Keratinocyte (primary cell): ENCODE results near the gene ZHX3. TPM values are rescaled to one million over a fixed set of nuclear protein-coding genes. Genes with fewer than 3 reads are reported as not detected.
A peak's percentile ranks its signal among the peaks of the same experiment; 100 is the strongest.

Source experiments
- DNase-seq: peaks from one replicate; pipeline ENCODE4 v3.0.0-alpha.2; 2011; ENCODE audit warnings: low read depth, missing footprints, low spot score
- FAIRE-seq: peaks from 2 replicates; lab custom pipeline; 2011; peaks lifted over from hg19 to GRCh38; lab: Jason Lieb, UNC
- H2AFZ ChIP-seq: 2 replicates; pipeline ENCODE4 v1.6.0; 2012; ENCODE audit warnings: low read length, control low read depth, inconsistent platforms; ENCODE audit not compliant: control insufficient read depth
- H3K27ac ChIP-seq: 2 replicates; pipeline ENCODE4 v1.5.1; 2011; ENCODE audit warnings: low read length; ENCODE audit not compliant: control insufficient read depth, insufficient read depth
- H3K27me3 ChIP-seq: 3 replicates; pipeline ENCODE4 v1.6.0; 2011; ENCODE audit warnings: low read length; ENCODE audit not compliant: control insufficient read depth, insufficient read depth; ENCODE audit errors: extremely low read depth
- H3K36me3 ChIP-seq, 2 experiments: 2 replicates in 1 of 2; 3 replicates in 1 of 2; pipeline ENCODE4 v1.5.1; 2011; ENCODE audit warnings: low read length in 2 of 2, mild to moderate bottlenecking in 1 of 2; ENCODE audit not compliant: control insufficient read depth in 2 of 2, insufficient read depth in 2 of 2; ENCODE audit errors: extremely low read depth in 1 of 2
- H3K4me1 ChIP-seq: 3 replicates; pipeline ENCODE4 v1.5.1; 2011; ENCODE audit warnings: low read length; ENCODE audit not compliant: control insufficient read depth, insufficient read depth; ENCODE audit errors: extremely low read depth
- H3K4me2 ChIP-seq: 3 replicates; pipeline ENCODE4 v1.6.0; 2011; ENCODE audit warnings: low read depth, low read length; ENCODE audit not compliant: control insufficient read depth, insufficient read depth; ENCODE audit errors: extremely low read depth
- H3K4me3 ChIP-seq, 3 experiments: fragments of 200-600 bp in 1 of 3; sonication (generic) in 1 of 3; 2 replicates in 2 of 3; 3 replicates in 1 of 3; pipeline ENCODE4 v1.5.1; 2011 to 2016; ENCODE audit warnings: low read length in 3 of 3, mild to moderate bottlenecking in 3 of 3, control low read depth in 2 of 3, inconsistent platforms in 1 of 3, low read depth in 1 of 3, mixed read lengths in 1 of 3, mixed run types in 1 of 3, moderate library complexity in 1 of 3; ENCODE audit not compliant: control insufficient read depth in 2 of 3, insufficient read depth in 2 of 3; ENCODE audit errors: extremely low read depth in 1 of 3
- H3K79me2 ChIP-seq: 2 replicates; pipeline ENCODE4 v1.6.0; 2012; ENCODE audit warnings: low read length; ENCODE audit not compliant: control insufficient read depth, insufficient read depth
- H3K9ac ChIP-seq: 3 replicates; pipeline ENCODE4 v1.6.0; 2011; ENCODE audit warnings: low read length; ENCODE audit not compliant: control insufficient read depth, insufficient read depth; ENCODE audit errors: extremely low read depth
- H3K9me1 ChIP-seq: 3 replicates; pipeline ENCODE4 v1.6.0; 2011; ENCODE audit warnings: low read length; ENCODE audit not compliant: control insufficient read depth, insufficient read depth; ENCODE audit errors: extremely low read depth
- H3K9me3 ChIP-seq: 2 replicates; pipeline ENCODE4 v1.5.1; 2012; ENCODE audit warnings: low read depth, low read length; ENCODE audit not compliant: control insufficient read depth
- H4K20me1 ChIP-seq: 3 replicates; pipeline ENCODE4 v1.6.0; 2011; ENCODE audit warnings: low read length; ENCODE audit not compliant: control insufficient read depth, insufficient read depth; ENCODE audit errors: extremely low read depth
- CTCF ChIP-seq, 3 experiments: IDR thresholded peaks in 1 of 3; conservative IDR thresholded peaks in 1 of 3; optimal IDR thresholded peaks in 1 of 3; 2 replicates in 2 of 3; 3 replicates in 1 of 3; pipeline versions ENCODE3 to v1.5.1; 2011; ENCODE audit warnings: low read length in 3 of 3, mild to moderate bottlenecking in 3 of 3, moderate library complexity in 2 of 3, control low read depth in 1 of 3, inconsistent platforms in 1 of 3; ENCODE audit not compliant: insufficient read depth in 2 of 3; ENCODE audit errors: extremely low read depth in 1 of 3
- EZH2 ChIP-seq: IDR thresholded peaks from one replicate; pipeline ENCODE4 v1.6.1; 2012; ENCODE audit warnings: inconsistent platforms, mild to moderate bottlenecking, low read length, moderate library complexity
- dilution Hi-C: fragments of 300-500 bp; cut with MboI; formaldehyde crosslinking; loops from one replicate; pipeline ENCODE4 v1.7.0; 2020; ENCODE audit warnings: low sequenced_read_pairs; ENCODE audit not compliant: extremely low pct_ligation_motif_present
- polyA plus RNA-seq, 5 experiments: library from polyadenylated mRNA; depleted of rRNA in 3 of 5; stranded (reverse) in 3 of 5; stranded (forward) in 1 of 5; unstranded in 1 of 5; fragments of >200 nt; gene quantifications; 1 replicate in 1 of 5; 2 replicates in 3 of 5; 3 replicates in 1 of 5; pipeline versions ENCODE4 v1.2.1 to v1.2.3, GENCODE V29; 2011 to 2012; ENCODE audit warnings: missing spikeins in 2 of 5, low read depth in 1 of 5, low replicate concordance in 1 of 5

Gene ZHX3
- polyA plus RNA-seq, 1 donor (not counting 4 experiments of a cell fraction or from before 2014, with no cell fraction given) = 16.5 TPM

GRCh38 chr20:41171736-41172295, 145.7 kb downstream of the ZHX3 start:
- H3K27me3 ChIP-seq = no peaks in the 10 kb centered on the region
- H3K4me2 ChIP-seq = no peak overlapping the region
- H3K4me1 ChIP-seq = peaks cover 39% of the 10 kb centered on the region
- no peaks in the 10 kb centered on the region for H4K20me1 ChIP-seq
- H3K9me1 ChIP-seq = peaks cover 5% of the 10 kb centered on the region
- TF ChIP-seq CTCF (optimal IDR thresholded peaks at IDR 0.05 in 1 of 3, IDR thresholded peaks at IDR 0.05 in 1 of 3, conservative IDR thresholded peaks at IDR 0.05 in 1 of 3; ENCODE audit: extremely low read depth in 1 of 3, insufficient read depth in 2 of 3, low read length in 3 of 3) (no peak), EZH2 (no peak)
- H2AFZ ChIP-seq = no peak overlapping the region
- dilution Hi-C loops = no loop called here
- no peaks in the 10 kb centered on the region for H3K9me3 ChIP-seq
- H3K79me2 ChIP-seq = no peaks in the 10 kb centered on the region
- H3K9ac ChIP-seq = no peak overlapping the region
- no peak overlapping the region for H3K27ac ChIP-seq
- FAIRE-seq = no peak
- peaks cover 39 to 58% of the 10 kb centered on the region in 2 experiments for H3K36me3 ChIP-seq
- DNase-seq = peak; percentile 50
- no peak overlapping the region for H3K4me3 ChIP-seq

- Histone ChIP-seq H3K79me2 (no peaks in the 10 kb centered on the region), H3K9me3 (no peaks in the 10 kb centered on the region), H3K27me3 (no peaks in the 10 kb centered on the region), H3K27ac (peak overlapping the region; percentile 17), H3K4me1 (peaks cover 36% of the 10 kb centered on the region), H3K4me2 (no peak overlapping the region), H4K20me1 (no peaks in the 10 kb centered on the region), H3K9me1 (peaks cover 5% of the 10 kb centered on the region), H3K36me3 (peaks cover 35 to 60% of the 10 kb centered on the region in 2 experiments), H2AFZ (no peak overlapping the region), H3K4me3 (no peak overlapping the region), H3K9ac (no peak overlapping the region)
- TF ChIP-seq CTCF (optimal IDR thresholded peaks at IDR 0.05 in 1 of 3, IDR thresholded peaks at IDR 0.05 in 1 of 3, conservative IDR thresholded peaks at IDR 0.05 in 1 of 3; ENCODE audit: extremely low read depth in 1 of 3, insufficient read depth in 2 of 3, low read length in 3 of 3) = no peak
- TF ChIP-seq EZH2 = no peak
- DNase-seq = no peak
- dilution Hi-C loops = no loop called here
- FAIRE-seq = no peak
Observed at GRCh38 chr20:41170386-41171105, 147.0 kb downstream of the ZHX3 start.
